Measurements from ENCODE around the gene SHISA9. TPM values are rescaled to one million over a fixed set of nuclear protein-coding genes. Genes with fewer than 3 reads are reported as not detected.

The SHISA9 gene
- total RNA-seq, 1 donor from 2014 or later: 3.7 TPM

DNA sequence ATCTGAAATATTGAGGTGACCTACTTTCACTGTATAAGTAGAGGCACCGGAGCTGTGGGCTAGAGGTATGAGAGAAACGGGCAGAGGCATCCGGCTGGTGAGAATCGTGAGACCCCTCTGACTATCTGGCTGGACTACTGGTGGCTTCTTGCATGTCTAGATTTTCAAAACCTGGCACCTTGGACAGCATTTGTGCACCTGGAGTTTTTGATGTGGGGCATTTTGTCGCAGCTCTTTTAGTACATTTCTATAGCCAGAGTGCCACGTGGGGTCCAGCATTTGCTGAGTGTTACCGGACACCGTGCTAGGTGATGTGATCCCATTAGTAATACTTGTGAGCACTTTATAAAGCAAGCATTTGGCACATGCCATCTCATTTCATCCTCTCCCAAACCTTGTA is 32.6 kb upstream of the SHISA9 start:
- TF ChIP-seq CTCF (conservative IDR thresholded peaks at IDR 0.05; ENCODE audit: low read depth, low read length): no peak
- no peak overlapping the region for H3K4me3 ChIP-seq (ENCODE audit: low read depth, low read length)
- no peak for DNase-seq (ENCODE audit: low read depth)

- peak; percentile 15 for DNase-seq (ENCODE audit: low read depth)
- no peak overlapping the region for H3K4me3 ChIP-seq (ENCODE audit: low read depth, low read length)
- no peak for TF ChIP-seq CTCF (conservative IDR thresholded peaks at IDR 0.05; ENCODE audit: low read depth, low read length)
Observed at GRCh38 chr16:12869698-12870427, 31.5 kb upstream of the SHISA9 start.

GRCh38 chr16:12871784-12872183 is 29.6 kb upstream of the SHISA9 start:
- no peak for DNase-seq (ENCODE audit: low read depth)
- TF ChIP-seq CTCF (conservative IDR thresholded peaks at IDR 0.05; ENCODE audit: low read depth, low read length): no peak
- no peak overlapping the region for H3K4me3 ChIP-seq (ENCODE audit: low read depth, low read length)

DNA sequence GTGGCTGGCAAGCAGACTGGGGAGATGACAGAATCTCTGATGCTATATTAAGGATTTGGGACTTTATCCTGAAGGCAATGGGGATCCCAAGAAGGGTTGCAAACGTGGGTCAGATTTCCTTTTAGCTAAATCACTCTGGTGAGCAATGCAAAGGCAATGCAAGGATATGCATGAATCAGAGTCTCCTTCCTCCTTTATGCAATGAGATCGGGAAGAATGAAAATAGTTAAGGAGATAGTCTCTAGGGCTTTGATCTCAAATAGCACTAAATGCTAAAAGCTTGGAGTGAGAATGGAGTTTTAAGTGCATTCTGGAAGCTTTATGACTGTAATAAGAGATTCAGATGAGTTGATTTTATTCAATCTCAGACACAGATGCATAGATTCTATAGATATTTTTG is 27.2 kb upstream of the SHISA9 start:
- no peak for DNase-seq (ENCODE audit: low read depth)
- TF ChIP-seq CTCF (conservative IDR thresholded peaks at IDR 0.05; ENCODE audit: low read depth, low read length): no peak
- no peak overlapping the region for H3K4me3 ChIP-seq (ENCODE audit: low read depth, low read length)

DNA sequence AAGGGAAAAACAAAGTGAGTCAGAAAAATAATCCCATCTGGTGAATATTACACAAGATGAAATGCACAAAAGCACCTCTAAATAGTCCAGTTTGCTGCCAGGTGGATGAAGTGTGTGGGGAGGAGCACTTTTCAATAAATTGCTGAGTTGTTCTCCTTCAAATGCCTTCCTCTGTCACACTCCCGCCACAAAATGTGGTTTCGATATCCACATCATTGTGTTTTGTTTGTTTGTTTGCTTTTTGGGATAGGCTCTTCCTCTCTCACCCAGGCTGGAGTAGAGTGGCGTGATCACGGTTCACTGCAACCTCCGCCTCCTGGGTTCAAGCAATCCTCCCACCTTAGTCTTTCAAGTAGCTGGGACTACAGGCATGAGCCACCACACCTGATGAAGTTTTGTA is 24.6 kb upstream of the SHISA9 start:
- H3K4me3 ChIP-seq (ENCODE audit: low read depth, low read length): no peak overlapping the region
- TF ChIP-seq CTCF (conservative IDR thresholded peaks at IDR 0.05; ENCODE audit: low read depth, low read length): no peak
- DNase-seq (ENCODE audit: low read depth): no peak

- DNase-seq (ENCODE audit: low read depth): no peak
- TF ChIP-seq CTCF (conservative IDR thresholded peaks at IDR 0.05; ENCODE audit: low read depth, low read length): no peak
- no peak overlapping the region for H3K4me3 ChIP-seq (ENCODE audit: low read depth, low read length)
Observed at GRCh38 chr16:12878973-12879372, 22.4 kb upstream of the SHISA9 start.

GRCh38 chr16:12879812-12880211 is 21.6 kb upstream of the SHISA9 start:
- DNase-seq (ENCODE audit: low read depth): no peak
- TF ChIP-seq CTCF (conservative IDR thresholded peaks at IDR 0.05; ENCODE audit: low read depth, low read length): no peak
- no peak overlapping the region for H3K4me3 ChIP-seq (ENCODE audit: low read depth, low read length)
